NCI-H774 (cell line): ENCODE results near the gene PIAS4.

Experiments
- DNase-seq: peaks from one replicate; lab custom pipeline; 2025; lab: John Stamatoyannopoulos, UW

PIAS4 gene

DNA sequence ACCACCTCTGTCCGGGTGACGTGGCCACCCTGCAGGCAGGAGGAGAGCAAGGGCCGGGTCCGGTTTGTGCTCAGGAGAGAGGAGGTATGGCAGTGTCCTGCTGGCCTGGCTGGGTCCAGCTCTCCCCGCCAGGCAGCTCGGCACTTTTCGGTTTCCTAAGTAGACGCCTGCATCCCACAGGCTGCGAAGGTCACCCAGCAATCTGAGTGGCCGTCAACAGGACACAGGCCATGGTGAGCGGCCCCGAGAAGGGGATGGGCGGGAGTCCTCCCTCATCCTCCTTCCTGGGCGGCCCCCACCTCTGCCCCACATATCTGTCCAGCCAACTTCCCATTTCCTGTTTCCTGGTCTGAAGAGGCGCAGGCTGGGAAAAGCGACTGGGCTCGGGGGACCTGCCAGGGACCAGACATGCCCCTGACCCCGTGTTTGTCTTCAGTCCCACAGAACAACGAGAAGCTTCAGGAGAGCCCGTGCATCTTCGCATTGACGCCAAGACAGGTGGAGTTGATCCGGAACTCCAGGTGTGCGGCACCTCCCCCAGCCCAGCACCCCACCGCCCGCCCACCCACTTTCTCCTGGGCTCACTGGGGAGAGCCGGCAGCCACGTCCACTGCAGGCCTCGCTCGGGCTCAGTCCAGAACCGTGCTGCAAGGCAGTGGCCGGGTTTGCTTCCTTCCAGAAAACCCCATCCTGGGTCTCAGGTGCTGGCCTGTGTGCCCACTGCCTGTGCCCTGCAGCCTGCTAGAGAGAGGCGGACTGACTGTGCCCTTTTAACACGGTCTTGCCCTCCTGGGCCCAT is 16.3 kb downstream of the PIAS4 start:
- DNase-seq: no peak

DNA sequence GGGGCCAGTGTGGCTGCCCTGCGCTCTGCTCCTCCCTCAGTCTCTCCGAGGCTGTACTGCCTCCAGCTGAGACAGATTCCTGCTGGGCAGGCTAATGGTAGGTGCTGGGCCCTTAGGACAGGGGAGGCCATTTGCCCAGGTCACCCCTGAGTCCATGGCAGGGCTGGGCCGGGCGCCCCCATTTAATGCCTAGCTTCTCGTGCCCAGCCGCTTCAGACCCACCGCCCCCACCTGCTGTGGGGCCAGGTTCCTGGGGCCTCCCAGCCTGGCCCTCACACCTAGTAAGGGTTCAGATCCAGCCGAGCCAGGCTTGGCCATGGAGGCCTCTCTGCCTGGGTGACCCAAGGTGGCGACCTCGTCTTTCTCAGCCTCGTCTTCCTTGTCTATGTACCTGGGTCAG is 17.8 kb downstream of the PIAS4 start:
- no peak for DNase-seq

DNA sequence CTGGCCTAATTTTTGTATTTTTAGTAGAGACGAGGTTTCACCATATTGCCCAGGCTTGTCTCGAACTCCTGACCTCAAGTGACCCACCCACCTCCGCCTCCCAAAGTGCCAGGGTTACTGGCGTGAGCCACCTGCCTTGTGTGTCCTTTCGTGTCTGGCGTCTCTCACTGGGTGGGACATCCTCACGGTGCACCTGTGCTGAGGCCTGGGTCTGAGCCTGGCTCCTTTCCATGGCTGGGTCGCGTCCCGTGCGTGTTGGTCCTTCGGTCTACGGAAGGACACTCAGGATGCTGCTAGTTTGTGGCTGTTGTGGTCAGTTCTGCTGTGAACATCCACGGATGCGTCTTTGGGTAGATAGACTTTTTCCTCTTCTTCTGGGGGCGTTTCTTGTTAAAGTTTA is 19.6 kb downstream of the PIAS4 start:
- no peak for DNase-seq

DNA sequence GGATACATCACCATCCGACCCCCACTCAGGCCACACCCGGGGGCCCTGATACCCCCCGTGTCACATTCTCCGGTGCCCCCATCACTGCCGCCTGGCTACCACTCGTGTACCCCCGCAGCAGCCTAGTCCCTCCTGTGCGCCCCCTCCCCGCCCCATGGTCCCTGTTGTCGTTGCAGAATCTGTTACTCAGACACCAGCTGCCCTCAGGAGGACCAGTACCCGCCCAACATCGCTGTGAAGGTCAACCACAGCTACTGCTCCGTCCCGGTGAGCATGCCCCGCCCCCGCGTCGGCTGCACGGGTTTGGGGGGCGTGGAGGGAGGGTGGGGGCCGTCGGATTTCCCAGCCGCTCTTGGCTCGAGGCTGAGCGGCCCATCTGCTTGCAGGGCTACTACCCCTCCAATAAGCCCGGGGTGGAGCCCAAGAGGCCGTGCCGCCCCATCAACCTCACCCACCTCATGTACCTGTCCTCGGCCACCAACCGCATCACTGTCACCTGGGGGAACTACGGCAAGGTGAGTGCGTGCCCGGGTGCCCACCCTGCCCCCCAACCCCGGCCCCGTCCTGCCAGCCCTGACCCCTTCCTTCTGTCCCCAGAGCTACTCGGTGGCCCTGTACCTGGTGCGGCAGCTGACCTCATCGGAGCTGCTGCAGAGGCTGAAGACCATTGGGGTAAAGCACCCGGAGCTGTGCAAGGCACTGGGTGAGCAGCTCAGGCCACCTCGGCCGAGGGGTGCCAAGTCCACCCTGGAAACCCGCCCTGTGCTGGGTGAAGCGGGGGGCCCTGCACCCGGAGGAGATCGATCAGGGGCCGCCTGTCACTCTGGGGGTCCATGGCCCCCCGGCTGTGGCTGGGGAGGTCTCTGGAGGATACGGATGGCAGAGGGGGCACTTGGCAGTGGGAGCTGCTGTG is 21.1 kb downstream of the PIAS4 start:
- DNase-seq: no peak

DNA sequence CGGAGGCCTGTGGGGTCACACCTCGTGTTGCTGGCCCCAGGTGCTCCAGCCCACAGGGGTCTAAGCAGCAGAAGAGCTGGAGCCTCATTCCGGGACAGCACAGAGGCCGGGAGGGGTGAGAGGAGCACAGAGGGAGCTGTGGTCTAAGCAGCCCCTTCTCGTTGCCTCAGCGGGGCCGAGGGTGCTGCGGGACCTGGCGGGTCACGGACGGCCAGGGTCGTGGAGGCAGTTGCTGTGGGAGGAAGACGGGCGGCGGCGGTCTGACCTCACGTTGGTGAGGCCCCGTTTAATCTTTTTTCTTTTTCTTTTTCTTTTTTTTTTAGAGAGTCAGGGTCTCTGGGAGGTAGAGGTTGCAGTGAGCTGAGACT is 21.7 kb downstream of the PIAS4 start:
- DNase-seq: no peak

DNA sequence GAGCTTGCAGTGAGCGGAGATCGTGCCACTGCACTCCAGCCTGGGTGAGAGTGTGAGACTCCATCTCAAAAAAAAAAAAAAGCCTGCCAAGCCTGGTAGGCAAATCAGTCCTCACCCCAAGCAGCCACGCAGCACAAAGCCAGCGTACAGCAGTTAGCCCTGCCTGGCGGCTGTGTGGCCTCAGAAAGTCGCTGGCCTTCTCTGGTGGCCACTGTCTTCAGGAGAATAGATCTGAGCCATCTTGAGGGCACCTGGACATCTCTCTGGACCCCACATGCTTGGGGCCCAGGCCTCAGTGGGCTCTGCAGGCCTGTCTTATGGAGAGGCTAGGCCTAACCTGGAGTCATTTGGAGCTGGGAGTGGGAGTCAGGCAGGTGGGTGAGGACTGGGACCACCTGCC is 23.0 kb downstream of the PIAS4 start:
- no peak for DNase-seq

DNA sequence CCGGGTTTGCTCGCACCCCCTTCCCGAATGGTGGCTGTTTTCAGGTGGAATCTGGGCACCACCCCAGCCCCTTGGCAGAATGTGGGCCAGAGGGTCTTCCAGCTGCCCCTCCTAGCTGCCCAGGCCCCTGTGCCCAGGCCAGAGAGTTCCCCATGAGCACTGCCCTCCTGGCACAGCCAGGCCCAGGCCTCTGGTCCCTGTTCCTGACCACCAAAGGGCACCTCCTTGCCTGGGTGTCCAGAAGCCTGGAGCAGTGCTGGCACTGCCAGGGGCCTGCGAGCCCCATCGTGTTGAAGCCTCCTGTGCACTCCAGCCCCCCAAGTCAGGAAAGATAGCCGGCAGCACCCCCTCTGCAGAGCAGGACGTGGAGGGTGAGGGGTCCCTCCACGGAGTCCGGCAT is 23.4 kb downstream of the PIAS4 start:
- DNase-seq: no peak

DNA sequence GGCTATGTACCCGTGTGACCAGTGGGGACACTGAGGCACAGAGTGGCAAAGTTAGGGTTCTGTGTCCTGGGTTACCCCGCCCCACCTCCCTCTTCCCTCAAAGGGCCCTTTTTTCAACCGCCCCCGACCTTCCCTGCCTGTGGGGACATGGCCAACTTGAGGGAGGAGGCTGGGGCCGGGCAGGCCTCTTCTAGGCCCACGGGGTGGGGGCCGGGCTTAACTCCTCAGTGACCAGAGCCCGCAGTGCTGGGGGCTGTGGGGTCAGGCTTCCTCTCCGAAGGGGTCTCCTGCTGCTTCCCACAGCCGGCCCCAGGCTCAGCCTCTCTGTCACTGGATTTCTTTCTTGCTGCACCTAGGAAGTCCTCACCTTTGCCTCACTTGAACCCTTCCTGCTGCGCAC is 23.9 kb downstream of the PIAS4 start:
- DNase-seq: no peak

DNA sequence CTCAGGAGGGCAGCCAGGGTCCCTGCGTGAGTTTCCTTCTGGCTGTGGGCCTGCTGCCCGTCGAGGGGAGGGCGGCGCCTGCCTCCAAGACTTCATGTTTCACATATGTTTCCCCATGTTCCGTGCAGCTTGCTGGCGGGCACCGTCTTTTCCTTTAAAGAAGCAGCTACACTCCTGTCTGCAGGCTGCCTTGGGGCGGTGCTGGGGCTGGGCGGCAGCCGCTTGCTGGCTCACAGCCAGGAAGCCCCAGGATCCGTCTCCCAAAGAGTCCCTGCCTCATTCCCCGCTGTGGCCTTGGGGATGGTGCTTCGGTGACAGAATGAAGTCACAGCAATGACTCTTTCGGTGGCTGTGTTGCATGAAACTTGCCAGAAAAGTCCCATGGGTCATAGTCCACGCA is 24.9 kb downstream of the PIAS4 start:
- DNase-seq: no peak

DNA sequence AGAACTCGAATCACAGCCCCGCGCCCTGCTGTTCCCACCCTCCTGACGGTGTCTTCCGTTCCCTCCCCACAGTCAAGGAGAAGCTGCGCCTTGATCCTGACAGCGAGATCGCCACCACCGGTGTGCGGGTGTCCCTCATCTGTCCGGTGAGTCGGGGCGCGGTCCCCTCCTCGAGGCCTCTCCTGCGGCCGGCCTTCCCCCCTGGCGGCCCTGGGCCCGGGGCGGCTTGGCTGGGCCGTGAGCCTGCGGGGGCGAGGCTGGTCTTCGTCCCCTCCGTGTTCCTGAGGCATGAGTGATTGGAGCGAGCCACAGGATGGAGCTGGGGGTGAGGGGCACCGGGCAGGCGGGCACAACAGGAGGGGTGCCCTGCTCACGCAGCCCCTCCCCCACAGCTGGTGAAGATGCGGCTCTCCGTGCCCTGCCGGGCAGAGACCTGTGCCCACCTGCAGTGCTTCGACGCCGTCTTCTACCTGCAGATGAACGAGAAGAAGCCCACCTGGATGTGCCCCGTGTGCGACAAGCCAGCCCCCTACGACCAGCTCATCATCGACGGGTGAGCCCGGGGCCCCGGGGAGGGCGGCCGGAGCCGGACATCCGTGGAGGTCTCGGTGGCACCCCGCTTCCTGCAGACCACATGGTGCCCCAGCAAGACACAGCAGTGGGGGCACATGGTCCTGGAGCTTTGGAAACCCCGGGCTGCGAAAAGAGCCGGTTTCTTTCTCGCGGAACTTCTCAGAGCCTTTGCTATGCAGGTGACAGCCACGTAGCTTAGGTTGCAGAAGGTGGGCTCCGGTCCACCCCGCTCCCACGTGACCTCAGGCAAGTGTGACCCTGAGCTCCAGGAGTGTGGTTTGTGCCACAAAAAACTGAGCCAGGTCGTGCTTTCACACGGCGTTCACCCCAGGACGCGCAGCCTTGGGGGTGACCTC is 25.8 kb downstream of the PIAS4 start:
- no peak for DNase-seq

DNA sequence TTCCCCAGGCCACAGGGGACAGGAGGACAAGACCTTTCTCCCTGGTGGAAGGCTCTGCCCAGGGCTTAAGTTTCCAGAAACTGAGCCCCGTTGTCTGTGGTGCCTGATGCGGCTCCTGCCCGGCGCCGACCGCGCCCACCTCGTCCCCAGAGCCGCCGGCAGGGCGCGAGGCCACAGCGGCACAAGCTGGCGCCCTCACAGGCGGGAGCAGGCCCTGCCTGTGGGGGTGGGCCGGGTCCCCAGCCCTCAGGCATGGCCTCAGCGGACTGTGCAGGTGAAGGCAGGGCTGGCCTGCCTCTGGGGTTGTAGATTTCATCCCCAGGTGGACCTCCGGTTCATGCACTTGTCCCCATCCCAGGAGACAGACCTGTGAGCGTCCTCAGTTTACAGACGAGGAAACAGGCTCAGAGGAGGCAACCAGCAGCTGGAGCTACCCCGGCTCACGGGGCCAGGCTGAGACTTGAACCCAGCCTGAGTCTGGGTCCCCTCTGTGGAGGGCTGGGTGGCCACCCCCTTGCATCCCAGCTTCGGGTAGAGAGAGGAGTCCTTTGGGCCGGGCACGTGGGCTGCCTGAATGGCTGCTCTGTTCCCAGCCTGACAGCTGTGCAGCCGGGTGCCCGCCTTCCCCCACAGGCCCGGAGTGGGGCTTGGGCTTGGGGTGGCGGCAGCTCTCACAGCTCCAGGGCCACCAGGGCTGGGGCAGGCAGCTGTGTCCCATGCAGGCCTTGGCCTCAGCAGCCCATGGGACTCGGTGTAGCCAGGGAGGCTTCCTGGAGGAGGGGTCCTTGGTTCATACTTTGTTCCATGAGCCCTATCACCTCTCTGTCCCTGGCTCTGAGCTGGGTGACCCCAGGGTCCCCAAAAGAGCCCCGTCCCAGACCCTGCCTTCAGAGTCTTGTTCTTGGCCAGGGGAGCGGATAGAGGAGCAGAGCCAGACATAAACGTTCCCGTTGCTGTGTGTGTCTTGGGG is 26.8 kb downstream of the PIAS4 start:
- no peak for DNase-seq

DNA sequence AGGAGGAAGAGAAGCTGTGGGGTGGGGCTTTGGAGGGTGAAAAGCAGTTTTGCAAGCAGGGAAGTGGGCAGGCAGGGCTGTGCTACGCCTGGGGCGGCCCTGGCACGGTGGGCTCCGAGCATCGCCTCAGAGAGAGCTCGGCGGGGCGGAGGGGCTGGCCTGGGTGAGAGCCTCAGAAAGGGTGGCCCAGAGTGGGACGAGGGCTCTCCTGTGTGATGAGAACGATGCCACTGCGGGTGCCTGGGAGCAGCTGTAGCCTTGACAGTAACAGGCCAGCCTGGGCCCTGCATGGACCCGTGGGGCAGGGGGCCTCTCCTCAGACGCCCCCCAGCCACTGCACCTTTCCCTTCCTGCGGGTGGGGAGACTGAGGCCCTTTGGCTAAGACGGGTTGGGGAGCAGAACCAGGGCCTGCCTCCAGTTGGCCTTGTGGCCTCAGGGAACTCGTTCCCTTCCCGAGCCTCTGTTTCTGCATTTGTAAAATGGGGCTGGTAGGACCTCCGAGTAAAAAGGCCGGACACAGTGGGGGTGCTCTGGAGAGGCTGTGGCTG is 27.6 kb downstream of the PIAS4 start:
- no peak for DNase-seq

DNA sequence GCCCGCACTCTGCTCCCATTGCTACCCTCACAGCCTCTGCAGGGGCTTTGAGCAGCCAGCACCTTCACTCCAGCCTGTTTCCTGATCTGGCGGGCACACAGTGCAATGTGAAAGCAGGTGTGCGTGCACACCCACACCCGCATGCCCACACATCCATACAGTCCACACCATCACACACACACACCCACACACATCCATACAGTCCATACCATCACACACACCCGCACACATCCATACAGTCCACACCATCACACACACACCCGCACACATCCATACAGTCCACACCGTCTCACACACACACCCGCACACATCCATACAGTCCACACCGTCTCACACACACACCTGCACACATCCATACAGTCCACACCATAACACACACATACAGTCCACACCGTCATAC is 28.0 kb downstream of the PIAS4 start:
- no peak for DNase-seq

DNA sequence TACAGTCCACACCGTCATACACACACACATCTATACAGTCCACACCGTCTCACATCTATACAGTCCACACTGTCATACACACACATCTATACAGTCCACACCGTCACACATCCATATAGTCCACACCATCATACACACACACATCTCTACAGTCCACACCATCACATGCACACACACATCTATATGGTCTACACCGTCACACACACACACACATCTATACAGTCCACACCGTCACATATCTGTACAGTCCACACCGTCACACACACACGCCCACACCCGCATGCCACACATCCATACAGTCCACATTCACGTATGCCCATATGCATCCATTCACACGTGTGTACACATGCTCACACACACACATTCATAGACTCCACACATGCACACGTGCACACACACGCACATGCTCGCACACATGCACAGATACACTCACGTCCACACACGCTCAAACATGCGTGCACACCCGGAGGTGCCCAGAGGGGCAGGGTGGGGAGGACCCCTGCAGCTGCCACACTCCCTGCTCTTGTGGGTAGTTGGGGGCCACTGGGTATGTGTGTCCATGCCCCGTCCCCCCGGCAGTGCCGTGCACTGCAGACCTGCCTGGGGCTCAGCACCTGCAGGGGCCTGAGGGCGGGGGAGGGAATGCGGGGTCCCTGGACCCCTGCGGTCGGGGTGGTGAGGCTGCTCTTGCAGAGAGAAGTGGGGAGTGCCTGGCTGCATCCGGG is 29.2 kb downstream of the PIAS4 start:
- no peak for DNase-seq

DNA sequence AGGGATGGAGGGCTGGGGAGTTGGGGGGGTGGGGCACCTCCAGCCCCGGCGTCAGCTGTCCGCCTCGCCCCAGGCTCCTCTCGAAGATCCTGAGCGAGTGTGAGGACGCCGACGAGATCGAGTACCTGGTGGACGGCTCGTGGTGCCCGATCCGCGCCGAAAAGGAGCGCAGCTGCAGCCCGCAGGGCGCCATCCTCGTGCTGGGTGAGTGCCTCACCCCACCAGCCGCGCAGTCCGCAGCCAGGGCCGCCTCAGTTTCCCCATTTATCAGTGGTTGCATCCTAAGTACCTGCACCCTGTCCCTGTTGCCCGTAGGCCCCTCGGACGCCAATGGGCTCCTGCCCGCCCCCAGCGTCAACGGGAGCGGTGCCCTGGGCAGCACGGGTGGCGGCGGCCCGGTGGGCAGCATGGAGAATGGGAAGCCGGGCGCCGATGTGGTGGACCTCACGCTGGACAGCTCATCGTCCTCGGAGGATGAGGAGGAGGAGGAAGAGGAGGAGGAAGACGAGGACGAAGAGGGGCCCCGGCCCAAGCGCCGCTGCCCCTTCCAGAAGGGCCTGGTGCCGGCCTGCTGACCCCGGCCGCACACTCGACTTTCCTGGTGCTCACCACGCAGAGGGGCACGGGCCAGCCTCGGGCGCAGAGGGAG is 29.9 kb downstream of the PIAS4 start:
- DNase-seq: no peak

DNA sequence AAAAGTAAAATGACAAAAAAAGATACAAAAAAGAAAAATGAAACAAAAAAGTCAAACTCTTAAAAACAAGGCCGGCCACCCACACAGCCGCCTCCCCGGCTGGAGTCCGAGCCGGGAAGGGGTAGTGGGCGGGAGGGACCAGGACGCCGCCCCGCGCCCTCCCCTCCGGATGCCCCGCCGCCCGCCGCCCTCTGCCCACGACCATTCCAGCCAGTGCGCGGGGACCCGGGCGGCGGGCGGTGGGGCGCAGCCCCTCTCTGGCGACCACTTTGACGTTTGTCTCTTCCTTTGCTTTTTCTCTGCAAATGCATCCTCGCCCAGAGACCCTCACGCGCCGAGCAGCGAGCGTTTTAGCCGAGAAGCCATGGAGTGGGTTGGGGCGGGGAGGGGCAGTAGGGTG is 30.5 kb downstream of the PIAS4 start:
- DNase-seq: no peak

DNA sequence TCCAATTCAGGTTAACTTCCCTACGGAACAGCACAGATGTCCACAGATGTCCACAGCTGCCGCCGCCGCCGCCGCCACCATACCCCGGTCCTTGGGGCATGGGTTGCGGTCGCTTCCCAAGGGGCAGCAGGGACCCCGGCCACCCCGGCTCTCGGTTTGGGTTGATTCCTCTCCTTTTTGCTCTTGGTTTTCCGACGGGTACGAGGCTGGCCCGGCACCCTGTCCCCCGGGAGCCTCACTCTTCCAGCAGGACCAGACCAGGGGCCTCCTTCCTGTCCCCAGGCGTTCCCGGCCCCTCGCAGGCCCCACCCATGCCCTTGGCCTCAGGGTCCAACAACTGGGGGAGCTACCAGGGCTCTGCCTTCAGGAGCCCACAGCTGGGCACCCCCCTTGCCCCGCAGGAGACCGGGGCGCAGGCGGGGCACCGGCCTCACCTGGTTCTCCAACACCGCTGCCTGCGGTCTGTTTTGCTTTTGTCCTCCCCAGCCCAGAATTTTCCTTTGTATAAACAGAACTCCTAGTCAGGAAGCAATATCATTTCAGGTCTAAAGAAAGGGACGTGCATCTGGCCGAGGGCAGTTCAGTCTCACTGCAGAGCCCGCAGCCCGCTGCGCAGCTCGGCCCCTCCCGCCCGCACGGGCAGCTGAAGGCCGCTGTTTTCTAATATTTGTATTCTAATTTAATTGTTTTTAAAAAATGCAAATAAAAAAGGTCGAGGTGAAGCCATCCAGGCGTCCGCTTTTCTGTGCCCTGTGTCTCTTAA is 31.3 kb downstream of the PIAS4 start:
- DNase-seq: no peak

DNA sequence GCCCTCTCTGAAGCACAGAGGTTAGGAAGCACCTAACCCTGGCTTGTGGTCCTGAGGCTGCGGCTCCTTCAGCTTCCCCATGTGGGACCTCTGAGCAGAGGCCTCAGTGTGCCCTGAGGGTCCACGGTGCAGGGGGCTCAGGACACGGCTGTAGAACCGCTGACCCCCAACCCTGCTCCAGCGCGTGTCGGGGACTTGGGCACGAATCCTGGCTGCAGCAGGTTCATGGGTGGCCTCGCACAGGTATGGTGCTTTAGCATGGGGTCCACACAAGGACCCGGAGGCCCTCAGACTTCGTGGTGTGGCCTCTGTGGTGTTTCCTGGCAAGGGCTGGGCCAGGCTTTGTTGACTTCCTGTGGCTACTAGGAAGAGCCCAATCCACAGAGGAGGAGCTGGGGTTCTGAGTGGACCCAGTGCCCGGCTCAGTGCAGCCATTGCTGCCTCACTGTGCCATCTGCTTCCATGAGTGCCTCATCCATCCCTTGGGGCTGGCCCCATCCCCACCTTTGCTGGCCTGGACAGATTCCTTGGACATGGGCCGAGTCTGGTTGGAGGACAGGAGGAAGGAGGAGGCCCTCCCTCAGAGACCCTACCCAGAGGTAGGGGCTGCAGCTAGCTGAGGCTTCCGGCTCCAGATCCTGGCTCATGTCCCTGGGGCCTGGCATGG is 34.7 kb downstream of the PIAS4 start:
- DNase-seq: no peak
